Measurements from ENCODE around the gene ZBTB42. TPM values are rescaled to one million over a fixed set of nuclear protein-coding genes. Genes with fewer than 3 reads are reported as not detected.

Gene ZBTB42
- total and polyA plus RNA-seq, 2 of the 13 experiments (the other 11 are each of a cell fraction or from before 2014, with no cell fraction given) = 2.8 to 4.2 TPM

- TF ChIP-seq NONO (IDR thresholded peaks at IDR 0.05) (no peak), NONO (CRISPR knock-in tag; conservative IDR thresholded peaks at IDR 0.05) (peak; percentile 85), ZNF619 (CRISPR knock-in tag; IDR thresholded peaks at IDR 0.05) (no peak), ETS1 (CRISPR knock-in tag; IDR thresholded peaks at IDR 0.05) (0 out of 2 replicates have a peak, but pooled peaks have one; percentile 45), ETV5 (CRISPR knock-in tag; IDR thresholded peaks at IDR 0.05; ENCODE audit: borderline replicate concordance) (no peak; the same call in 1 of the 2 replicates), MTF2 (CRISPR knock-in tag; IDR thresholded peaks at IDR 0.05; ENCODE audit: borderline replicate concordance) (no peak), ZNF792 (CRISPR knock-in tag; IDR thresholded peaks at IDR 0.05) (no peak; the same call in 1 of the 2 replicates), ZNF34 (CRISPR knock-in tag; IDR thresholded peaks at IDR 0.05; ENCODE audit: borderline replicate concordance) (no peak), DBP (CRISPR knock-in tag; IDR thresholded peaks at IDR 0.05; ENCODE audit: not compliant biosample characterization) (no peak), ZSCAN21 (CRISPR knock-in tag; IDR thresholded peaks at IDR 0.05; ENCODE audit: borderline replicate concordance) (peak; percentile 82; the same call in 1 of the 2 replicates), ISL2 (CRISPR knock-in tag; IDR thresholded peaks at IDR 0.05) (no peak), ZFP62 (CRISPR knock-in tag; IDR thresholded peaks at IDR 0.05) (0 out of 2 replicates have a peak, but pooled peaks have one; percentile 64), ZNF543 (CRISPR knock-in tag; IDR thresholded peaks at IDR 0.05) (no peak), ZNF691 (CRISPR knock-in tag; IDR thresholded peaks at IDR 0.05; ENCODE audit: borderline replicate concordance, low read depth) (peak; percentile 83; the same call in 1 of the 2 replicates), DZIP1 (CRISPR knock-in tag; IDR thresholded peaks at IDR 0.05) (no peak), GABPA (IDR thresholded peaks at IDR 0.05; ENCODE audit: low read depth, low read length) (no peak), GABPA (CRISPR knock-in tag; IDR thresholded peaks at IDR 0.05; ENCODE audit: low read depth) (peak; percentile 26), MLXIP (CRISPR knock-in tag; IDR thresholded peaks at IDR 0.05; ENCODE audit: borderline replicate concordance) (no peak), ZNF607 (CRISPR knock-in tag; IDR thresholded peaks at IDR 0.05; ENCODE audit: borderline replicate concordance) (no peak; the same call in 1 of the 2 replicates), ZNF740 (CRISPR knock-in tag; IDR thresholded peaks at IDR 0.05) (no peak)
Measured at GRCh38 chr14:104768437-104769323, 32.2 kb upstream of the ZBTB42 start (continued).

Data from HepG2 (cell line).